Hematopoietic multipotent progenitor cell treated with erythropoietin and hydrocortisone succinate and interleukin-3 and kit ligand, for 4 days (in vitro differentiated cells): ENCODE measurements around the gene ATP2B1.

Source experiments
- DNase-seq: peaks from one replicate; pipeline ENCODE4 v3.0.0-alpha.2; 2015

ATP2B1 gene

GRCh38 chr12:89708565-89709156 lies at the start of gene ATP2B1:
Gene ATP2B1, minus strand, starts transcription at chr12:89708838. Its CDS starts 52,952 bp downstream, at chr12:89655886.
- DNase-seq = peak; percentile 95

- peak; percentile 29 for DNase-seq
These were observed 49.3 kb upstream of the ATP2B1 start for GRCh38 chr12:89757987-89758386.

- peak; percentile 98 for DNase-seq
These were observed 48.2 kb upstream of the ATP2B1 start for GRCh38 chr12:89756585-89757398.

GRCh38 chr12:89756194-89756584 lies 47.6 kb upstream of the ATP2B1 start:
- peak; percentile 62 for DNase-seq

- no peak for DNase-seq
These were observed 45.4 kb upstream of the ATP2B1 start for GRCh38 chr12:89753997-89754396.

GRCh38 chr12:89752341-89752740 lies 43.7 kb upstream of the ATP2B1 start:
- DNase-seq = no peak

- no peak for DNase-seq
These were observed 42.0 kb upstream of the ATP2B1 start for GRCh38 chr12:89750389-89751351.

- DNase-seq = no peak
These were observed 40.2 kb upstream of the ATP2B1 start for GRCh38 chr12:89748791-89749190.

- no peak for DNase-seq
These were observed 36.6 kb upstream of the ATP2B1 start for GRCh38 chr12:89745286-89745685.

GRCh38 chr12:89742337-89743022 lies 33.8 kb upstream of the ATP2B1 start:
- DNase-seq = no peak

- no peak for DNase-seq
These were observed 32.3 kb upstream of the ATP2B1 start for GRCh38 chr12:89740943-89741342.

- DNase-seq = peak; percentile 65
These were observed 28.4 kb upstream of the ATP2B1 start for GRCh38 chr12:89736995-89737394.

- DNase-seq = peak; percentile 92
These were observed 25.1 kb upstream of the ATP2B1 start for GRCh38 chr12:89733579-89734201.

GRCh38 chr12:89732522-89732921 lies 23.9 kb upstream of the ATP2B1 start:
- no peak for DNase-seq

- DNase-seq = peak; percentile 28
These were observed 23.0 kb upstream of the ATP2B1 start for GRCh38 chr12:89731614-89732013.

- DNase-seq = no peak
These were observed 22.5 kb upstream of the ATP2B1 start for GRCh38 chr12:89731089-89731488.

GRCh38 chr12:89729946-89730459 lies 21.4 kb upstream of the ATP2B1 start:
- peak; percentile 56 for DNase-seq

- DNase-seq = no peak
These were observed 14.6 kb upstream of the ATP2B1 start for GRCh38 chr12:89723276-89723675.

GRCh38 chr12:89721291-89721987 lies 12.8 kb upstream of the ATP2B1 start:
- peak; percentile 25 for DNase-seq

- DNase-seq = no peak
These were observed 9.3 kb upstream of the ATP2B1 start for GRCh38 chr12:89717759-89718523.
